Tibial nerve (tissue), 4 donors: ENCODE data around the gene ZBTB3. TPM values are rescaled to one million over a fixed set of nuclear protein-coding genes. Genes with fewer than 3 reads are reported as not detected.

Experiments used
- DNase-seq, 2 donors: peaks; one replicate each; pipeline ENCODE4 v3.0.0-alpha.2; 2019; ENCODE audit warnings: low spot score in 2 of 2
- H3K27ac ChIP-seq, 4 donors: fragments of 200-600 bp; sonication (generic) in 3 of 4; one replicate each; pipeline ENCODE4 v1.5.1; 2017 to 2019; ENCODE audit warnings: mild to moderate bottlenecking in 1 of 4
- H3K27me3 ChIP-seq, 2 donors: fragments of 200-600 bp; sonication (generic) in 1 of 2; one replicate each; pipeline versions ENCODE4 v1.5.1 to v1.6.0; 2017 to 2019
- H3K36me3 ChIP-seq, 3 donors: fragments of 200-600 bp; sonication (generic); one replicate each; pipeline ENCODE4 v1.5.1; 2018 to 2019
- H3K4me1 ChIP-seq, 4 donors: fragments of 200-600 bp; sonication (generic) in 3 of 4; one replicate each; pipeline ENCODE4 v1.5.1; 2017 to 2019
- H3K4me3 ChIP-seq, 4 donors: fragments of 200-600 bp; sonication (generic) in 3 of 4; one replicate each; pipeline ENCODE4 v1.5.1; 2017 to 2019; ENCODE audit warnings: mild to moderate bottlenecking in 1 of 4, moderate library complexity in 1 of 4
- H3K9me3 ChIP-seq, 4 donors: fragments of 200-600 bp; sonication (generic) in 3 of 4; one replicate each; pipeline ENCODE4 v1.5.1; 2017 to 2019
- CTCF ChIP-seq, 5 experiments: fragments of 200-600 bp in 3 of 5; fragments of 450-650 bp in 2 of 5; sonication (generic) in 3 of 5; IDR thresholded peaks; one replicate each; pipeline ENCODE4 v1.5.1; 2016 to 2019; ENCODE audit warnings: antibody characterized with exemption in 5 of 5, mild to moderate bottlenecking in 3 of 5, moderate library complexity in 2 of 5
- EP300 ChIP-seq, 2 donors: sonication (generic); formaldehyde crosslinking; IDR thresholded peaks; one replicate each; pipeline ENCODE4 v1.6.1; 2017; ENCODE audit warnings: antibody characterized with exemption in 2 of 2, mild to moderate bottlenecking in 1 of 2
- POLR2A ChIP-seq, 2 donors: fragments of 450-650 bp; IDR thresholded peaks; one replicate each; pipeline ENCODE4 v1.6.1; 2017; ENCODE audit warnings: antibody characterized with exemption in 2 of 2, mild to moderate bottlenecking in 2 of 2, moderate library complexity in 2 of 2
- WGBS, 2 donors: methylation state at CpG; one replicate each; pipeline ENCODE4 v1.1.5; 2018; 5-methylcytosine and 5-hydroxymethylcytosine counted together
- total RNA-seq, 4 donors: library from RNA; depleted of rRNA; stranded (reverse); fragments of >200 nt; gene quantifications; one replicate each; pipeline ENCODE4 v1.1.0, GENCODE V29; 2016

ZBTB3 gene
- total RNA-seq, 4 donors from 2014 or later: 8.1 to 9.8 (median 8.9) TPM

DNA sequence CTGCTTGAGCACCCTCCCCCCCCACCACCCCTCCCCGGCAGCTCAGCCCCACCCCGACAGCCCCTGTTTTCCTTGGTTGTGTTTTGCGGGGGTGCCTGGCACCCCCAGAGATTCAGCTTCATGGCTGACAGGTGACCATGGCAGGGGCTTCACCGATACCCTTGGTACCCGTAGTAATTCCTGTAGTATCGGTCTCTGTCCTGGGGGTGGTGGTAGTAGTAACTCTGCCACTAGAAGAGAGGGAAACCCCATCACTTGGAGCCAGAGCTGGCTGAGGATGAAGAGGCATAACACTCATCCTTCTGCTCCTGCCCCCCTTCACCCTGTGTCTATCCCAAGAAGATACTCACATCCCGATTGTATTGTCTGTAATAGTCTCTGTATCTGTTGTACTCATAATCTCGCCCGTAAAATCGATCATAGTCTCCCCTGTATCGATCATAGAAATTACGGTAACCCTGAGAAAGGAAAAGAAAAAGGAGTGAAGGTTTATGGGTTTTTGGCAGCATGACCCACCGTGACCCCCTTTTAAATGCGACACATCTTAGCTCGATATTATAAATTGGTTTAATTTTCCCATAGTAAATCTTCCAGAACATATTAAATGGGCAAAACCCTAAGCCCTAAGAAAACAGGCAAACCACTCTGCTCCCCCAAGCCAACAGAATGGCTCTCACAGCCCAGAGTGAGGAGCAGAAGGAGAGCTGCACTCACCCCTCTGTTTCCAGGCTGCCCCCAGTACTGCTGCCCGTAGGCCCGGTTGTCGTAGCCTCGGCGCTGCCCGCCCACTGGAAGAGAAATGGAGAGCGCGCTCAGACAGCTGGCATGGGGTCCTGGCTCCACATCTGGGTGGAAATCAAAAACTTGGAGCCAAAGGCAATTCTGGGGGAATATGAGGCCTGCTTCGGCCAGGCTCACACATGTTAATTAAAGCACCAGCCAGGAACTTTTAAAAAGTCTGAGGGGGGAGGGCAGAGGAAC, 38.5 kb downstream of the ZBTB3 start:
- Histone ChIP-seq H3K9me3 (no peaks in the 10 kb centered on the region), H3K36me3 (peaks cover 23 to 100% (median 55%) of the 10 kb centered on the region in 3 donors), H3K27ac (no peak overlapping the region), H3K4me1 (peaks cover 0 to 31% (median 2%) of the 10 kb centered on the region in 4 donors), H3K4me3 (no peak overlapping the region), H3K27me3 (no peaks in the 10 kb centered on the region)
- 90 to 91% methylated on average over 24 of the region's 24 CpGs for WGBS, 2 donors
- no peak for TF ChIP-seq EP300 (IDR thresholded peaks at IDR 0.05)
- TF ChIP-seq CTCF (IDR thresholded peaks at IDR 0.05): no peak
- no peak for TF ChIP-seq POLR2A (IDR thresholded peaks at IDR 0.05)
- no peak for DNase-seq

- no peak overlapping the region for H3K4me3 ChIP-seq
- TF ChIP-seq CTCF (IDR thresholded peaks at IDR 0.05) (no peak), EP300 (IDR thresholded peaks at IDR 0.05) (no peak), POLR2A (IDR thresholded peaks at IDR 0.05) (no peak)
- WGBS, 2 donors: 89 to 96% methylated on average over 2 of the region's 2 CpGs
- no peaks in the 10 kb centered on the region for H3K27me3 ChIP-seq
- H3K36me3 ChIP-seq: peaks cover 17 to 81% (median 37%) of the 10 kb centered on the region in 3 donors
- no peak for DNase-seq
- no peak overlapping the region for H3K27ac ChIP-seq
- no peaks in the 10 kb centered on the region for H3K9me3 ChIP-seq
- H3K4me1 ChIP-seq: peaks cover 0 to 30% (median 14%) of the 10 kb centered on the region in 4 donors
These were observed 40.6 kb downstream of the ZBTB3 start for GRCh38 chr11:62713343-62713742.

DNA sequence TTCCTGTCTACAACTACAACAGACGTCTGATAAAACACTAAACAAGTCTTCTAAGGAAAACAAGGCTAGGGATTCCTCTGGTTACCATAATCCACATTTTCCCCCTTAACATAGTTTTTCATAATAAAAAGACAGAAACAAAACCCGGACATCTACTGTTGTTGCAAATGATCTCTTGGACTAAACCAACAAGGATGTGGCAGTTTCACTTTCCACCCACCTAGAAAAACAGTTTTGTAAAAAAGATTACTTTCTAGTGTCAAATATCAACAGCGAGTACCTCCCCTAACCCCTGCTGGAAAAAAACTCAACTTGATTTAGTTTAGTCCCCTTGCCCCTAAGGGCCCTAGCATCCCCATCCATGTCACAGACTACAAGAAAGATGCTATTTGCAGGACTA, 41.1 kb downstream of the ZBTB3 start:
- WGBS, 2 donors: 63 to 66% methylated on average over 3 of the region's 3 CpGs
- Histone ChIP-seq H3K4me1 (peaks cover 0 to 35% (median 15%) of the 10 kb centered on the region in 4 donors), H3K4me3 (no peak overlapping the region), H3K27ac (no peak overlapping the region), H3K9me3 (no peaks in the 10 kb centered on the region), H3K36me3 (peaks cover 17 to 76% (median 36%) of the 10 kb centered on the region in 3 donors), H3K27me3 (no peaks in the 10 kb centered on the region)
- TF ChIP-seq CTCF (IDR thresholded peaks at IDR 0.05) (no peak), POLR2A (IDR thresholded peaks at IDR 0.05) (no peak), EP300 (IDR thresholded peaks at IDR 0.05) (no peak)
- no peak for DNase-seq

GRCh38 chr11:62712276-62712812, 41.6 kb downstream of the ZBTB3 start:
- Histone ChIP-seq H3K4me3 (no peak overlapping the region), H3K27ac (no peak overlapping the region), H3K4me1 (peaks cover 0 to 38% (median 16%) of the 10 kb centered on the region in 4 donors), H3K27me3 (no peaks in the 10 kb centered on the region), H3K9me3 (no peaks in the 10 kb centered on the region), H3K36me3 (peaks cover 14 to 71% (median 31%) of the 10 kb centered on the region in 3 donors)
- WGBS, 2 donors: 70 to 74% methylated on average over 6 of the region's 6 CpGs
- no peak for TF ChIP-seq POLR2A (IDR thresholded peaks at IDR 0.05)
- DNase-seq: no peak

DNA sequence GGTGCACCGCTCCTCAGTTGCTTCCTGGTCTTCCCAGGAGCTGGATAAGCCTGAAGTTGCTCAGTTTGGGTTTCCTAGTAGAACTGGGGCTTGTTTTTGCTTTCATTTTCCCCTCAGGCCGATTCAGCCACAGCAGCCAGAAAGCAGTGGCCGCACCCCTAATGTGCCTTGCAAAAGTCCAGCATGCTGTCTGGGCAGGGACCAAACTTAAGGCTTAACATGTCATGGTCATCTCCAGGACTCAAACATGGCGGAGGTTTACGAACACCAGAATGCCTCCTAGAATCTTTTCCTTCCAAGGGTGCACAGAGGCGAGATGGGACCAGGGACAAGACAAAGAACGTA, 44.0 kb downstream of the ZBTB3 start:
- Histone ChIP-seq H3K36me3 (peaks cover 0 to 47% (median 9%) of the 10 kb centered on the region in 3 donors), H3K27ac (peak overlapping the region; percentile 71 to 95 (median 92)), H3K4me1 (peaks cover 0 to 47% (median 31%) of the 10 kb centered on the region in 4 donors), H3K9me3 (no peaks in the 10 kb centered on the region), H3K4me3 (peak overlapping the region; percentile 25 to 70 (median 58)), H3K27me3 (no peaks in the 10 kb centered on the region)
- no peak for DNase-seq
- WGBS, 2 donors: 55 to 56% methylated on average over 6 to 7 of the region's 7 CpGs
- no peak for TF ChIP-seq POLR2A (IDR thresholded peaks at IDR 0.05)
- TF ChIP-seq EP300 (IDR thresholded peaks at IDR 0.05): no peak
- peak in 1 of 5 experiments; percentile 7 for TF ChIP-seq CTCF (IDR thresholded peaks at IDR 0.05)
